A172 (cell line): ENCODE data around the gene CCDC86. TPM values are rescaled to one million over a fixed set of nuclear protein-coding genes. Genes with fewer than 3 reads are reported as not detected.

ENCODE experiments used
- DNase-seq: peaks from one replicate; pipeline ENCODE4 v3.0.0-alpha.2; 2015; ENCODE audit warnings: low spot score
- total RNA-seq: library from RNA; depleted of rRNA; stranded (reverse); fragments of >200 nt; shearing (Covaris generic); gene quantifications from 2 replicates; pipeline ENCODE4 v1.2.3, GENCODE V29; 2014

The CCDC86 gene
- total RNA-seq, 1 experiment from 2014 or later, result 15.7 TPM

- DNase-seq, result peak; percentile 76
These were observed 10.8 kb upstream of the CCDC86 start for GRCh38 chr11:60831143-60831500.

GRCh38 chr11:60831501-60832079 lies 10.3 kb upstream of the CCDC86 start:
- DNase-seq, result peak; percentile 62

GRCh38 chr11:60834742-60835533 lies 7.0 kb upstream of the CCDC86 start:
- DNase-seq, result no peak

- DNase-seq, result peak; percentile 24
These were observed 6.4 kb upstream of the CCDC86 start for GRCh38 chr11:60835534-60835846.

GRCh38 chr11:60836866-60837515 lies 4.9 kb upstream of the CCDC86 start:
- no peak for DNase-seq

- DNase-seq, result no peak
These were observed 3.8 kb upstream of the CCDC86 start for GRCh38 chr11:60838132-60838531.

GRCh38 chr11:60840470-60841430 lies 1.2 kb upstream of the CCDC86 start:
- peak; percentile 85 for DNase-seq

GRCh38 chr11:60842668-60843600 lies 1.0 kb downstream of the CCDC86 start:
- no peak for DNase-seq

- DNase-seq, result no peak
These were observed 2.3 kb downstream of the CCDC86 start for GRCh38 chr11:60844045-60844869.

- DNase-seq, result no peak
These were observed 2.9 kb downstream of the CCDC86 start for GRCh38 chr11:60844870-60845221.

- DNase-seq, result no peak
These were observed 3.4 kb downstream of the CCDC86 start for GRCh38 chr11:60845338-60845737.

GRCh38 chr11:60847281-60847680 lies 5.4 kb downstream of the CCDC86 start:
- DNase-seq, result no peak

GRCh38 chr11:60847896-60848295 lies 6.0 kb downstream of the CCDC86 start:
- no peak for DNase-seq

- no peak for DNase-seq
These were observed 6.8 kb downstream of the CCDC86 start for GRCh38 chr11:60848714-60849151.

GRCh38 chr11:60849641-60850520 lies 8.0 kb downstream of the CCDC86 start:
- DNase-seq, result no peak

- no peak for DNase-seq
These were observed 9.6 kb downstream of the CCDC86 start for GRCh38 chr11:60851327-60852104.

GRCh38 chr11:60852117-60852981 lies 10.4 kb downstream of the CCDC86 start:
- no peak for DNase-seq
